SK-N-MC (cell line): ENCODE measurements around the gene AMOT.

Experiments used
- DNase-seq: peaks from one replicate; pipeline ENCODE4 v3.0.0-alpha.2; 2011; ENCODE audit warnings: low read depth, low spot score
- H3K27ac ChIP-seq: fragments of 200-600 bp; sonication (generic); 2 replicates; pipeline ENCODE4 v1.5.1; 2016; ENCODE audit warnings: mixed run types
- H3K36me3 ChIP-seq: fragments of 200-600 bp; sonication (generic); 2 replicates; pipeline ENCODE4 v1.6.1; 2017; ENCODE audit warnings: antibody characterized with exemption, low read length, mixed read lengths; ENCODE audit not compliant: insufficient read depth
- H3K4me3 ChIP-seq: fragments of 200-600 bp; sonication (generic); 2 replicates; pipeline ENCODE4 v1.5.1; 2016
- H3K9ac ChIP-seq: fragments of 200-600 bp; sonication (generic); 2 replicates; pipeline ENCODE4 v1.8.0; 2017; ENCODE audit warnings: mixed run types, mixed read lengths; ENCODE audit not compliant: insufficient read length
- H3K9me3 ChIP-seq: fragments of 200-600 bp; sonication (generic); 2 replicates; pipeline ENCODE4 v1.6.1; 2017; ENCODE audit warnings: low read depth, mild to moderate bottlenecking, antibody characterized with exemption, low read length, moderate library complexity, mixed read lengths
- EZH2 ChIP-seq: fragments of 200-600 bp; sonication (generic); IDR thresholded peaks from one replicate; pipeline ENCODE4 v1.6.1; 2017; ENCODE audit warnings: antibody characterized with exemption
- FOXP2 ChIP-seq: optimal IDR thresholded peaks from 2 replicates; pipeline ENCODE3; 2011; ENCODE audit warnings: mild to moderate bottlenecking, moderate library complexity; ENCODE audit not compliant: insufficient read depth; ENCODE audit errors: extremely low read length, control extremely low read depth
- POLR2AphosphoS5 ChIP-seq: IDR thresholded peaks from 2 replicates; pipeline ENCODE4 v1.6.1; 2012; ENCODE audit warnings: mild to moderate bottlenecking, low read depth, low read length, borderline replicate concordance

The AMOT gene

GRCh38 chrX:112759512-112759911, 81.1 kb downstream of the AMOT start:
- H3K36me3 ChIP-seq = no peaks in the 10 kb centered on the region
- no peak overlapping the region for H3K4me3 ChIP-seq
- H3K9me3 ChIP-seq = no peaks in the 10 kb centered on the region
- no peak for DNase-seq
- H3K9ac ChIP-seq = no peak overlapping the region
- H3K27ac ChIP-seq = no peak overlapping the region
- TF ChIP-seq EZH2 (no peak), FOXP2 (no peak), POLR2AphosphoS5 (no peak)

GRCh38 chrX:112757946-112758345, 82.7 kb downstream of the AMOT start:
- no peak for DNase-seq
- Histone ChIP-seq H3K36me3 (no peaks in the 10 kb centered on the region), H3K9ac (no peak overlapping the region), H3K27ac (no peak overlapping the region), H3K4me3 (no peak overlapping the region), H3K9me3 (no peaks in the 10 kb centered on the region)
- no peak for TF ChIP-seq FOXP2
- TF ChIP-seq POLR2AphosphoS5 = no peak
- no peak for TF ChIP-seq EZH2

- Histone ChIP-seq H3K4me3 (no peak overlapping the region), H3K36me3 (no peaks in the 10 kb centered on the region), H3K27ac (no peak overlapping the region), H3K9ac (no peak overlapping the region), H3K9me3 (no peaks in the 10 kb centered on the region)
- TF ChIP-seq POLR2AphosphoS5 = no peak
- TF ChIP-seq FOXP2 = no peak
- no peak for TF ChIP-seq EZH2
- DNase-seq = no peak
These were observed 87.5 kb downstream of the AMOT start for GRCh38 chrX:112753116-112753515.

GRCh38 chrX:112751076-112751475, 89.6 kb downstream of the AMOT start:
- no peaks in the 10 kb centered on the region for H3K36me3 ChIP-seq
- TF ChIP-seq FOXP2 (no peak), EZH2 (no peak), POLR2AphosphoS5 (no peak)

GRCh38 chrX:112746812-112747595, 93.6 kb downstream of the AMOT start:
- Histone ChIP-seq H3K4me3 (no peak overlapping the region), H3K27ac (no peak overlapping the region), H3K36me3 (no peaks in the 10 kb centered on the region), H3K9ac (no peak overlapping the region), H3K9me3 (no peaks in the 10 kb centered on the region)
- no peak for DNase-seq
- TF ChIP-seq EZH2 (no peak), POLR2AphosphoS5 (no peak), FOXP2 (no peak)

More at GRCh38 chrX:112751076-112751475, 89.6 kb downstream of the AMOT start:
- H3K9ac ChIP-seq = no peak overlapping the region
- no peak overlapping the region for H3K27ac ChIP-seq
- no peak for DNase-seq
- H3K4me3 ChIP-seq = no peak overlapping the region
- H3K9me3 ChIP-seq = no peaks in the 10 kb centered on the region

- no peaks in the 10 kb centered on the region for H3K9me3 ChIP-seq
- TF ChIP-seq EZH2 = no peak
- no peak for TF ChIP-seq FOXP2
- no peaks in the 10 kb centered on the region for H3K36me3 ChIP-seq
- DNase-seq = no peak
- no peak overlapping the region for H3K4me3 ChIP-seq
- H3K9ac ChIP-seq = no peak overlapping the region
- H3K27ac ChIP-seq = no peak overlapping the region
These were observed 102.1 kb downstream of the AMOT start for GRCh38 chrX:112738347-112739033.

GRCh38 chrX:112736310-112736709, 104.3 kb downstream of the AMOT start:
- Histone ChIP-seq H3K36me3 (no peaks in the 10 kb centered on the region), H3K9me3 (no peaks in the 10 kb centered on the region), H3K9ac (no peak overlapping the region), H3K27ac (no peak overlapping the region), H3K4me3 (no peak overlapping the region)
- no peak for TF ChIP-seq EZH2
- no peak for TF ChIP-seq FOXP2
- TF ChIP-seq POLR2AphosphoS5 = no peak
- no peak for DNase-seq

GRCh38 chrX:112735147-112735546, 105.5 kb downstream of the AMOT start:
- Histone ChIP-seq H3K9me3 (no peaks in the 10 kb centered on the region), H3K36me3 (no peaks in the 10 kb centered on the region)
- TF ChIP-seq FOXP2 = no peak
- TF ChIP-seq EZH2 = no peak
- no peak for TF ChIP-seq POLR2AphosphoS5

More at GRCh38 chrX:112735147-112735546, 105.5 kb downstream of the AMOT start:
- Histone ChIP-seq H3K4me3 (no peak overlapping the region), H3K27ac (no peak overlapping the region), H3K9ac (no peak overlapping the region)
- DNase-seq = no peak
